Measurements from ENCODE around the gene CACNA2D1. TPM values are rescaled to one million over a fixed set of nuclear protein-coding genes. Genes with fewer than 3 reads are reported as not detected.

The CACNA2D1 gene
- polyA plus RNA-seq, 1 experiment = 19.5 TPM

- Histone ChIP-seq H3K27me3 (ENCODE audit: control insufficient read depth, insufficient read depth, low read length) (no peaks in the 10 kb centered on the region), H3K4me3 (ENCODE audit: low read depth, low read length) (no peak overlapping the region), H3K9me3 (ENCODE audit: control insufficient read depth, insufficient read depth, low read length) (no peaks in the 10 kb centered on the region), H3K27ac (ENCODE audit: low read depth, low read length) (no peak overlapping the region)
- ChIA-PET CTCF (interaction anchor here (0.7 kb wide), 1 partner anchor 84 kb away, joined by 3 read pairs; no protein-coding TSS in a partner anchor), POLR2A (no interaction called here)
- TF ChIP-seq CTCF (IDR thresholded peaks at IDR 0.05; ENCODE audit: low read depth, low read length) = no peak
- DNase-seq (ENCODE audit: low read depth, low spot score) = no peak
Observed at GRCh38 chr7:82317760-82318159, 125.8 kb downstream of the CACNA2D1 start.

GRCh38 chr7:82317257-82317721 is 126.3 kb downstream of the CACNA2D1 start:
- DNase-seq (ENCODE audit: low read depth, low spot score) = no peak
- ChIA-PET POLR2A (no interaction called here), CTCF (interaction anchor here (0.7 kb wide), 1 partner anchor 83 kb away, joined by 3 read pairs; no protein-coding TSS in a partner anchor)
- H3K9me3 ChIP-seq (ENCODE audit: control insufficient read depth, insufficient read depth, low read length) = no peaks in the 10 kb centered on the region
- no peak overlapping the region for H3K27ac ChIP-seq (ENCODE audit: low read depth, low read length)
- no peak overlapping the region for H3K4me3 ChIP-seq (ENCODE audit: low read depth, low read length)
- H3K27me3 ChIP-seq (ENCODE audit: control insufficient read depth, insufficient read depth, low read length) = no peaks in the 10 kb centered on the region
- no peak for TF ChIP-seq CTCF (IDR thresholded peaks at IDR 0.05; ENCODE audit: low read depth, low read length)

DNA sequence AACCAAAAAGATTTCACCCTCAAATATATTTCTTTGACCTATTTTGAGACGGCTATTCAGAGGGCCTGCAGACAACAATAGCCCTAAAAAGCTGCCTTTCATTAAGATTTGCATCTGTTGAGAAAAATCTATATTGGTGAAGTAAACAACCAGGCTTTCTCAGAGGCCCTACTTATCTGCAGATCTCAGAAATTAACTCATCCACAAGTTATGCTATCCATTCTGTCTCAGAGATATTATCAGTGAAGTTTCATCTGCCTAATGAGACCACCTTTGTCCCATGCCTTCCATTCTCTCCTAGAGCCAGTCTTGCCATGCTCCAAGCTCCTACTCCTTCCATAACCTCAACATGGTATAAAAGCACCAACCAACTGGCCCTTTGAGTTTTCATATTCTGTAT is 130.3 kb downstream of the CACNA2D1 start:
- H3K27ac ChIP-seq (ENCODE audit: low read depth, low read length) = no peak overlapping the region
- H3K9me3 ChIP-seq (ENCODE audit: control insufficient read depth, insufficient read depth, low read length) = peaks cover 3% of the 10 kb centered on the region; the same call in 1 of the 2 replicates
- CTCF ChIA-PET = no interaction called here
- POLR2A ChIA-PET = no interaction called here
- DNase-seq (ENCODE audit: low read depth, low spot score) = no peak
- no peaks in the 10 kb centered on the region for H3K27me3 ChIP-seq (ENCODE audit: control insufficient read depth, insufficient read depth, low read length)
- H3K4me3 ChIP-seq (ENCODE audit: low read depth, low read length) = no peak overlapping the region
- TF ChIP-seq CTCF (IDR thresholded peaks at IDR 0.05; ENCODE audit: low read depth, low read length) = no peak

DNA sequence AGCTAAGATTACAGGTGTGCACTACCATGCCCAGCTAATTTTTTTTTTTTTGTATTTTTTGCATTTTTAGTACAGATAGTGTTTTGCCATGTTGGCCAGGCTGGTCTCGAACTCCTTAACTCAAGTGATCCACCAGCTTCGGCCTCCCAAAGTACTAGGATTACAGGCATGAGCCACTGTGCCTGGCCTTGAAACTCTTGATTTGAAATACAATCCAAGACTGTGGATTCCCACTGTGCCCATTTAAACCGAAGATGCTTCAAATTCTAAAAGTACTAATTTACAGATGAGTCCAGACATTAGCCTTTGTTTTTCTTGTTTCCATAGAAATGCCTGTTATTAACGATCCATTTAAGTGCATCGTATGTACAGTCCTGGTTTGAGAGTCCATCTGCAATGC is 130.9 kb downstream of the CACNA2D1 start:
- DNase-seq (ENCODE audit: low read depth, low spot score) = no peak
- H3K27ac ChIP-seq (ENCODE audit: low read depth, low read length) = no peak overlapping the region
- POLR2A ChIA-PET = interaction anchor here (0.7 kb wide), 1 partner anchor 237 kb away, joined by 3 read pairs; no protein-coding TSS in a partner anchor
- TF ChIP-seq CTCF (IDR thresholded peaks at IDR 0.05; ENCODE audit: low read depth, low read length) = no peak
- CTCF ChIA-PET = interaction anchor here (0.5 to 0.6 kb wide), 2 partner anchors 147 to 161 kb away, joined by 5 read pairs; no protein-coding TSS in a partner anchor
- no peak overlapping the region for H3K4me3 ChIP-seq (ENCODE audit: low read depth, low read length)
- H3K27me3 ChIP-seq (ENCODE audit: control insufficient read depth, insufficient read depth, low read length) = no peaks in the 10 kb centered on the region
- peaks cover 3% of the 10 kb centered on the region; the same call in 1 of the 2 replicates for H3K9me3 ChIP-seq (ENCODE audit: control insufficient read depth, insufficient read depth, low read length)

GRCh38 chr7:82305347-82306005 is 138.1 kb downstream of the CACNA2D1 start:
- CTCF ChIA-PET = no interaction called here
- TF ChIP-seq CTCF (IDR thresholded peaks at IDR 0.05; ENCODE audit: low read depth, low read length) = no peak
- no peak overlapping the region for H3K4me3 ChIP-seq (ENCODE audit: low read depth, low read length)
- H3K27ac ChIP-seq (ENCODE audit: low read depth, low read length) = no peak overlapping the region
- POLR2A ChIA-PET = no interaction called here
- peaks cover 3% of the 10 kb centered on the region; the same call in 1 of the 2 replicates for H3K9me3 ChIP-seq (ENCODE audit: control insufficient read depth, insufficient read depth, low read length)
- no peak for DNase-seq (ENCODE audit: low read depth, low spot score)
- H3K27me3 ChIP-seq (ENCODE audit: control insufficient read depth, insufficient read depth, low read length) = no peaks in the 10 kb centered on the region
